SIG-M5 (cell line): ENCODE data around the gene TTLL13.
"Not testable (repeated sequence)": the region's sequence is repeated elsewhere in the genome, so short reads cannot be mapped to it uniquely, and the experiment has no call there.

Experiments used
- DNase-seq: peaks from one replicate; lab custom pipeline; 2025; lab: John Stamatoyannopoulos, UW

The TTLL13 gene

DNA sequence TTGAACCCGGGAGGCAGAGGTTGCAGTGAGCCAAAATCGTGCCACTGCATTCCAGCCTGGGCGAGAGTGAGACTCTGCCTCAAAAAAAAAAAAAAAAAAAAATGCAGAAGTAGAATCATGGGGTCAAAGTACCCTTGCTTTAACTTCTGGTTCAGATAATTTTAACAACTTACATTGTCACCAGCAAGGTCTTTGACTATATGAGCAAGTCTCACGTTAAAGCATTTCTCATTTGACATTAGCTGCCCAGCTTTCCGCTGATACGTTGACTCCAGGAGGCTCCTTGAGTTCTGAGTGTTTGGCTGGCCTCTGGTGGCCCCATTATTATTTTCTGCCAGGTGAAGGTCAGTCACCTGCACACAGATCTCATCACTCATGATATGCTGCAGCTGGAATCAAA lies 32.3 kb downstream of the TTLL13 start:
- DNase-seq: not testable (repeated sequence)

DNA sequence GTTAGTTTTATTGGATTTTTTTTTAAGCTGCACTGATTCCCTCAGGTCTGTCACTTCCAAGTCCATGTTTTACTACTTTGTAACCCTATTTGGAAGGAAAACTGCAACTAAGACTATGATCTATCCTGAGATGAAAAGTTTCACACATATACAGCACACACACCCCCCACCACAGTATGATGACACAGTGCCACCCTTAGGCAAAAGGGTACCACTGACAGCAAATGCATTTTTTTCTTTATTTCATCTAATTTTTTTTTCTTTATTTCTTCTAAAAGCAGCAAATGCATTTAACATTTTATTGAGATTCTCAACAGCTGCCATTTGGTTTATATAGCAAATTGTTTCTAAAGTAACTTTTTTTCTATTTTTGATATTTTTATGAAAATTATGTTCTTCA lies 37.3 kb downstream of the TTLL13 start:
- DNase-seq: no peak

DNA sequence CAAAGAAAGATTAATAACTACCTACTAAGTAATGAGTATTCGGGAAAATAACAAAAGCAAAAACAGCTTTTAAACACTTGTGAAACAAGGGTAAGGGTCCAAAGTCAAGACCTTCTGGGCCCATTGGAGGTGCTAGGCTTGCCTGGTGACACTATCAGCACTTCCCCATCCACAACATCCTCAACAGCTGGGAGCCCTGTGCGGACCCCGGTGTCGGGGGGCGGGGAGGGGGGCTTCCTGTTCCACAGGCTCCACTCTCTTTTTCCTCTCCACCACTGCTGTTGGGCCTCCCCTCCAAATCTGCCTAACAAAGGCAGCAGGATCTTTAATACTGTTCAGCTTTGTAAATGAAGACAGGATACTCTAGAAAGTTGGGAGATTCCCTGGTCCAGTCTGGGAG lies 37.7 kb downstream of the TTLL13 start:
- no peak for DNase-seq

DNA sequence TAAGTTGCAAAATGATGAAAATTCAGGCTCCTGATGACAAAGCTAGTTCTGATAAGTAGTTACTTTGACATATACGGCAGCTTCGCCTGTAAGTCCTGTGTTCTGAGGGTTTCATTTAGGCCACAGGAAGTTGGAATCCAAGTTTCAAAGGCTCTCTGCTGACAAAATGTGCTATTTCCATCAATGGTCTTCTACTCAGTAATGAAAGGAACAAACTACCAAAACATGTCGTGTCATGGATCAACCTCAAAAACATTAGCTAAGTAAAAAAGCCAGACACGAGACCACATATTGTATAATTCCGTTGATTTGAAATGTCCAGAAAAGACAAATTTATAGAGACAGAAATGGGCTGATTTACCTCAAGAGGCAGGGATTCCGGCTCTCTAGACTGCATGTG lies 38.6 kb downstream of the TTLL13 start:
- DNase-seq: no peak

DNA sequence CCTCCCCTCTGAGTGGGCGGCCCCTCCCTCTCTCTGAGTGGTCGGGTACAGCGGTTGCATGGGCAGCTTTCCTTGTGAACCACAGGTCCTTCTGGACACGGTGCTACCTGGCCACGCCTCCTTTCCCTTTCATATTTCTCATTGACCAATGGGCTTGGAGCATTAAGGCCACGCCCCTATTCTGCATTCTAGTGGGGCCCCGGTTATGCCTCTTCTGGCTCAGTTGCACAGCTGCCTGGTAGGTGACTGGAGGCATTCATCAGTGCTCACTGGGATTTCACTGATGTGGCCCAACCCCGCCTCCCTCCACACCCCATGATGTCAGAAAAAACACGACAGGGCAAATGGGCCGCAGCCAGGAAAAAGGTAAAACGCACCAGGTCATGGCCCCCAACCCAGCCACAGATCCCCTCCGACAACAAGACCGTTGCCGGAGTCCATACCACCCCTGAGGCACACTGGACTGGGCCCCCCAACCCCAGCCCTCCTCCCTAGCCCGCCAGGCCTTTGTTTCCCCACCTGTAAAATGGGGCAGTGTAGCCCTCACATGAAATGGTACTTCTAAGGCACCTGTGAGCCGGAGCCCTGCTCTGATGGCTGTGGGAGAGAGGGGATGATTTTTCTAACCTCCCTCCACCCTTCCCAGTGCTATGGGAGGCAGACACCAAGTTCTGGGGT lies 42.5 kb downstream of the TTLL13 start:
- DNase-seq: no peak

DNA sequence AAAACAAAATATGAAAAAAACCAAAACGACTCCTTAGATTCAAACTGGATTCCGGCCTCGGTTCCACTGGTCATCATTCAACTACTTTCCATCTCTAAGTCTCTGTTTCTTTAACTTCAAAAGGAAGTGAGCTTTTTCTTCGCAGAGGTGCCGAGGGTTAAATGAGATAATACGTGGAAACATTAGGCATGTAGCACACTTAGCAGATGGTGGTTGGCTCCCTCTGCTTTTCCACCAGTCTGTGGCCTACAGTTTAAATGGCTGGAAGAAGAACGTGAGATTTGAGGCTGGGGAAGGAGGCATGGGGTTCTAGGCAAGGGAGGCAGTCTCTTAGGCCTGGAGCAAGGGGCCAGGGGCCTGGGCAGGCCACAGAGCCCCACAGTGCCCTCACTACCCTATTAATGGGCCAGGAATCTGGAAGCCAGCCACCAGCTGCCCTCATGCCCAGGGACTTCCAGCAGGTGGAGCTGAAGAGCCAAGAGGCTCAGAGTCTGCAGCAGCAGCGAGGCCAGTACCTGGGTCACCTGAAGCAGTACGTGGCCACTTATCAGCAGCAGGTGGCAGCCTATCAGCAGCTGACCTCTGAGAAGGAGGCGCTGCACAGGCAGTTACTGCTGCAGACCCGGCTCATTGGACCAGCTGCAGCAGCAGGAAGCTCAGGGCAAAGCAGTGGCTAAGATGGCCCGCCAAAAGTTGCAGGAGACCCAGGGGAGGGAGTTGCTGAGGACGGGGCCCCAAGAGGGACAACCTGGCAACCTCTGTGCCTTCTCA lies 43.9 kb downstream of the TTLL13 start:
- DNase-seq: not testable (repeated sequence)

DNA sequence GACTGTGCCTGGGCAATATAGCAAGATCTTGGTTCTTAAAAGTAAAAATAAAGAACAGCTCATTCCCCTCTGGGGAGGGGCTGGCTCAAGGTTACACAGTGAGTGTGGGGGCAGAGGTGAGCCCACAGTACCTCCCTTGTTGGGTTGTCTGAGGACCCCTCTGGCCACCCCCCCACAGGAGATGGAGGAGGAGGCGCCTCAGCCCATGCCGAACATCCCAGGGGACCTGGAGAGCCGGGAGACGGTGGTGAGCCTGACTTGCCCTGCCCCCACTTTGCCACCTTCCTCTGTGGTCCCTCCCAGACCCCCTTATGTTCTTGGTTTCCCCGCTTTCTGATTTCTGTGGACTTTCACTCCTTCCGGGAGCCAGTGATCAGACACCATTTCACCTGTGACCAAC lies 44.8 kb downstream of the TTLL13 start:
- DNase-seq: no peak

DNA sequence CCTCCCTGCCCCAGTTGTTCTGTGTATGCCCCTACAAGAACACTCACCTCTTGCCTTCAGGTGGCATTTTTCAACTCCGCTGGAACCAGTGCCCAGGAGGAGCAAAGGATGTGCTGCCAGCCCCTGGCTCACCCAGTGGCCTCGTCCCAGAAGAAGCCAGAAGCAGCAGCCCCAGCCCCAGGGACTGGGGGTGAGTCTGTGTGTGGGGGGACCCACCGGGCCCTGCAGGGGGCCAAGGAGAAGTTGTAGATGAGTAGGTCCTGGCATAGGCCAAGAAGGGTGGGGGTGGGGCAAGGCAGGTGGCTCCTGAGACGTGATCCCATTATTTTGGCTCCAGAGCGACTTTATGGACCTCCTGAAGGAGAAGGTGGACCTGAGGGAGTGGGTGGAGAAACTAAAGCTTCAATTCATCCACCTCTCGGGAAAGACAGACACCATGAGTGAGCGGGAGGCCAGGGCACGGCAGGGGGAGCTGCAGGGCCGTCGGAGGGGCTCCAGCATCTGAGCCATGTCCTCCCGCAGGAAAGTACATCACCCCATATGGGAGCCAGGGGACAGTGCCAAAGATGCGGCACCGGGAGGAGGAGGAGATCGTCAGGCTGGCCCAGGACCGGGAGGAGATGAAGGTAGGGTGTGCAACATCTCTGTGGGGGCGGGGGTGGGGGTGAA lies 45.4 kb downstream of the TTLL13 start:
- no peak for DNase-seq

DNA sequence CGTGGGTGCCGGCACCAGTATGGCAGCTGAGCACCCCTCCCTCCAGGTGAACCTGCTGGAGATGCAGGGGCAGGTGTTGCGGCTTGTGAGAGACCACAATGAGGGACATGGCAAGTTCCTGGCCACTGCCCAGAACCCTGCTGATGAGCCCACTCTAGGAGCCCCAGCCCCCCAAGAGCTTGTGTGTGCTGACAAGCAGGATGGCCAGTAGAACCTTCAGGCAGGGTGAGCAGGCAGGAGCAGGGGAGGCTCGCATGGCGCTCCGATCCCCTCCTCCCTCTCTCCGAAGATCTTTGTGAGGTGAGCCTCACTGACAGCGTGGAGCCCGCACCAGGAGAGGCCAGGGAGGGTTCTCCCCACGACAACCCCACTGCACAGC lies 45.9 kb downstream of the TTLL13 start:
- DNase-seq: no peak

DNA sequence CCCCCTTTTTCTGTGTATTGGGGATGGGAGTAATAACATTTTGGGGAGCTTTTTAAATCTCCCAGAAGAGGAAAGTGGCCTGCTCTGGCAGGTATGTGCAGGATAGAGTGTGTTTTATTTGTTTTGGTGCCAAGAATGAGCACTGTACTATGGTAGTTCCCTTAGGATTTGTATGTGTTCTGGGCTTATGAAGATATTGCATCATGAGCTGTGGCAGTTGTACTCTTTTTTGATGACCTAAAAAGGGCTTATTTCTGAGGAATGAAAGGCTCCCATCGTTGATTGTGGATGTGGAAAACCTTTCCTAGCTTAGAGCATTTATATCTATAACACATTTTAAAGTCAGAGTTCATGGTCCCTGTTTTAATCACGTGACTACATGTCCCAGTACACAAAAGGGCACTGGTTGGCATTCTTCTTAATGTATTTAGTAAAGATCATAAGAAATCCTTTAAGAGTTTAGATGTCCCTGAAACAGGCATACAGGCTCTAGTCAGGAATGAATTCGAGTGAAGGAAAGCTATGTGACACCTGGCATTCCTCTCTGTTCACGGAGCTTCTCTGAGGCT lies 47.0 kb downstream of the TTLL13 start:
- not testable (repeated sequence) for DNase-seq

DNA sequence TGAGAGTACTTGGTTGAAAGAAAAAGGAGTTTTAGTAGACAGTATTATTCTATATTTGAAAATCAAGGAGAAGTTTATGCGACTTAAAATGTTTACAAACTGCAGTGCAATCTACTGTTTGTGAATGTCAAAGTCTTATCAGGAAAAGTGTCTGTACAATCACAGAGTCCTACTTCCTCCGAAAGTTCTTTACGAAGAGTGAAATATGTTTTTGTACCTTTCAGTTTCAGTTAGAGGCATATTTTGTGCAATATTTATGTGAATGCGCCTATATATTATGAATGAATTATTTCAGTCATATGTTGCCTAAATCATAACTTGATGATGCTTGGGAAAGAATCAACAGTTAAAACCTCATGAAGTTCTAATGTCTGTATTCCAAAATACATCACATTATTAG lies 47.7 kb downstream of the TTLL13 start:
- DNase-seq: no peak

DNA sequence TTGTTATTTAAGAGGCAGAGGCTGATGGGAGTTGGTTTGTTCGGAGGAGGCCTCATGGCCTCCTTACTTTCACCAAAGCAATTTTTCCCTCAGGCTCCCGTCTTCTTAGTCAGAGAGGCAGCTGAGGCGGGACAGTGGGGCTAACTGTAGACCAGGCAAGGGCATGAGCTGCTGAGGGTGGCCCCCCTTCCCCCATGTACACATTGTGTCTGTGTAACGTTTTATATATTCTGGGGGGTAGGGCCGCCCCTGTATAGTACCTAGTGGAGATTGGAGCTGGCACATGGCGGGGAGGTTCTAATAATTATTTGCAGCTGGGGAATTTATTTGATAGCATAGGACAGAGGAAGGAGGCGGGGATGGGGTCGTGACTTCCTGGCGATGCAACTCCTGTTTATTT lies 51.2 kb downstream of the TTLL13 start:
- DNase-seq: no peak

DNA sequence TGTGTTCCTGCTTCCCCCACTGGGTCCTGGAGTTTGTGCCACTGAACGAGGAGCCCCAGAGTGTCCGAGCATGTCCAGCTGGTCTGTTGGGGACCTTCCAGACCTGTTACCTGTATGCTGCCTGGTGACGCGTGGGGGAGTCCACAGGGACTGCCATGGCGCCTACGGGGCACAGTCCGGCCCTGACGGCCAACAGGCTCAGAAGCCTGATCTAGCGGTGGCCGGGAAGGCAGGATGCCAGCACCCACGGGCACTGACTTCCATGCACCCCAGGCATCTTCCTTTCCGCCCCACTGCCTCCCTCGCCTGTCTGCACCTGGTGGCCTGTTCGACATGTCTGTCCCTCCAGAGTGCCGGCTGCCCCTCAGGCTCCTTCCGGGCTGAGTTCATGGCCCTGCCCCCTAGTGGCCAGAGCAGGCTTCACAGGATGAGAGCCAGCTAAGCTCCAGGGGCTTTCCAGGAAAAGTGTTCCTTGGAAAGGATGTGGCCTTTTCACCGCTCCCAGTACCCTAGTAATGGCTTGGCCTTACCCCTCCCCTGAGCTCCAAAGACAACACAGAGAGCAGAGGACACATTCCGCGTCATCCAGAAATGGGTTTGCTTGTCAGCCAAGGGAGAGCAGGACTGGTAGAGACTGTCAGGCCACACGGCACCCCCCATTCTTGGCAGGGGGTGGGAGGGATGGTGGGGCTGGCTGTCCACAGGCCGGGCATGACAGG lies 51.8 kb downstream of the TTLL13 start:
- DNase-seq: no peak

DNA sequence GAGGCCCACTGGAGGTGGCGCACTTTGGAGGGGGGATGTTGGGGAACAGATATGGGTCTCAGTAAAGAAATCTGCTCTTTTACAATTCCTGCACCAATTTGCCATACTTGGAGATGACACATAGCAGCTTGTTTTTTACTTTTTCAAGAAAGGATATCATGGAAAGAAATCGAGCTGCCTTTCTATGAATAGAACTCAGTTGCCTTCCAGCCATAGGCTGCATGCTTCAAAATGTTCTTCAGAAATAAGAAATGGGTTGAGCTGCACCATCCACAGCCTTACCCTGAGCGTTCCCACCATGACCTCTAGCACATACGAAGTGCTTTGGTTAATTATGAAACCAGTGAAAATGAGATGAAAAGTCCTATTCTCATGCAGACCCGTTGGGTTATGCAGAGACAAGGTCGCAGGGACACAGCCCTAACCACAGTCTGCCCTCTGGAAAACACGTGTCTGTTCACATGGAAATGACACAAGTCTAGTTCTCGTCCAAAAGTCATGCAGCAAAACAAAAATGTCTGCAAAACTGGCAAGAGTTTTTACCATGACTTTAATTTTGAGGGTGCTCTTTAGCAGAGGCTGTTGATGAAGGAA lies 52.4 kb downstream of the TTLL13 start:
- no peak for DNase-seq

DNA sequence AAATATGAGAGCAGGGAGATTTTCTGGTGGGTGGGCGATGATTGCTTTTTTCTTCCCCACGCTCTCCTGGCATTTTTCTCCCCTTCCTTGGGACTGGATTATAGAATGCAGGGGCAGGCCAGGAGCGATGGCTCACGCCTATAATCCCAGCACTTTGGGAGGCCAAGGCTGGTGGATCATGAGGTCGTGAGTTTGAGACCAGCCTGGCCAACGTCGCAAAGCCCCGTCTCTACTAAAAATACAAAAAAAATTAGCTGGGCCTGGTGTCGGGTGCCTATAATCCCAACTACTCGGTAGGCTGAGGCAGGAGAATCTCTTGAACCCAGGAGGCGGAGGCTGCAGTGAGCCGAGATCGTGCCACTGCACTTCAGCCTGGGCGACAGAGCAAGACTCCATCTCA lies 56.0 kb downstream of the TTLL13 start:
- not testable (repeated sequence) for DNase-seq

DNA sequence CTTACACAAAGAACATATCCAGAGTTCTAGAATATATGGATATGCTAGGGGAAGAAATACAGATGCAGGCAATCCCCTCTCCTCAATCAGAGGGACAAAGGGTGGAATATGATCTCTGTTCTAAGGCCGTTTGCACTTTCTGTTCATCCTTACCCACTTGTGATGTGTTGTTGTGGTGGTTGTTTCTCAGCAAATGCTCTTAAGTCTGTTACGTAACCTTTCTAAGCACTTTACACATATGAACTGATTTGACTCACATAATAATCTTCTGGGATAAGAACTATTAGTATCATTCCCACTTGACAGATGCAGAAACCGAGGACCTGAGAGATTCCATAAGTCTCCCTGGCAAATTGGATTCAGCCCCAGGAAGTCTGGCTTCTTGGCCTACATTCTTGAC lies 56.6 kb downstream of the TTLL13 start:
- DNase-seq: no peak

DNA sequence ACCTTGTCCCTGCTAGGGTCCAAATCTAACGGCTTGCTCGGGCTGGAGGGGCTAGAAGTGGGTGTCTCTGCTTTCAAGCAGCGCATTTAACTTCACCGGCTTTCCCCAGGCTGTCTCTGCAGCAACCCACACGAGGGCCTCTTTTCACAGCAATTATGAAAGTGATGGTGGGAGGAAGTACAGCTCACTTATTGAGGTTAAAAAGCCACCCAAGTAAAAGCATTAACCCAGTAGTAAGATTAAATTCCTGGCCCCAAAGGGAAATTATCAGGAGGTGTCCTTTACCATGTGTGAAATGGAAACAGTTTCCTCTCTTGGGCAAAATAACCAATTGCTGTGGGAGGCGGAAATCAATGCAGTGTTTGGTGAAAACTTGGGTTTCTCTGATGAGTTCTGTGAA lies 57.2 kb downstream of the TTLL13 start:
- peak; percentile 19 for DNase-seq

DNA sequence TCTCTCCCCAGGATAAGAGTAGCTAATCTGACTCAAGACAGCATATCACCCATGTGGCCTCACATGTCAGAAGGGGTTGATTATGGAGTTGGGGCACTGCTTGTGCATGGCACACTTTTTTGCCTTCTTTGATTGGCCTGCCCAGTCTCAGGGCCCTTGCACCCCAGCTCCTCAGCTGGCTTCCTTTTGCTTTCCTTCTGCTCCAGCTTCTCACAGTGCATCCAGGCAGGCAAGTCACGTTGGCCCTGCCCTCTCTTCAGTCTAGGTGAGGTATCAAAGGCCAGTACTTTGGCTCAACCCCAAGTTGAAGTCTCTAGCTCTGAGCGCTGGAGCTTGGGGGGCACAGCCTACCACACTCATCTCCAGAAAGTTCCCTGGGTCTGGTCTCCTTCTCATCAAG lies 58.3 kb downstream of the TTLL13 start:
- no peak for DNase-seq

DNA sequence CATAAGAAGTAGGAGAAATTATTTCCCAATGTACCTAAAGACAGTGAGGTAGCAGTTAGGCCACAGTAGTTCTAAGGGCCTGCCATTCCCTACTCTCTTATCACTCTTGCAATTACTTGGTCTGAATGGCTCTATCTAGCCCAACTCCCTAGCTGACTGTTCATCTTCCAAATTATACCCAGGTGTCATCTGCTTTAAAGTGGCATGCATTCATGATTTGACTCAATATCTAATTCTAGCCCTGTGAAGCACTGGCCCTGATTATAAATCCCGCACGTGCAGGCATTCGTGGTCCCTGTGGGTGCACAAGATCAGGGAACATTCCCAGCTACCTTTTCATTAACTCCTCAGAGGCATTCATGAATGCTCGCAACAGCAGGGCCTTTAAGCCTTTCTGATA lies 59.7 kb downstream of the TTLL13 start:
- no peak for DNase-seq
